PC-9 (cell line): ENCODE data around the gene NTNG1.

ENCODE experiments used
- EZH2 ChIP-seq: fragments of 200-600 bp; sonication (generic); IDR thresholded peaks from 2 replicates; pipeline ENCODE4 v1.8.0; 2017; ENCODE audit warnings: antibody characterized with exemption, low read depth
- TF ChIP-seq, protein P1 (sequence below): fragments of 200-600 bp; sonication (generic); conservative IDR thresholded peaks from 2 replicates; pipeline ENCODE4 v1.6.1; 2017; ENCODE audit warnings: mixed run types, antibody characterized with exemption, mild to moderate bottlenecking, moderate library complexity

DNA sequence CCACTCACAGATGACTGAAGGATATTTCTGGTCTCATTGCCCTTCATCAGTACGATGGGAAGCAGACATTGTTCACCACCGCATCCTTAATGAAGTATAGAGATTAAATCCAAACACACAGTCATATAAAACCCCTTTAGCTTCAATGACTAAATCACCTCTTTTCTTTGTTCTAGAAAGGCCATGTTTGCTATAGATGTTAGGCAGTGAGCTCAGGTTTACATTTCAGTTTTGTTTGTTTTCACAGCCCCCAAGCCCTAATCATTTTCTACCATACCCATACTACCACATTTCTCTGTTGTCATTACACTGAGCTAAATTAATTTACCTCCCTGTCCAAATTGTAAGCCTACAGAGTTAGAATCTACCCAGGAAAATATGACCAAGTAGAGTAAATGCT, 385.1 kb downstream of the NTNG1 start:
- TF ChIP-seq, protein P1, sequence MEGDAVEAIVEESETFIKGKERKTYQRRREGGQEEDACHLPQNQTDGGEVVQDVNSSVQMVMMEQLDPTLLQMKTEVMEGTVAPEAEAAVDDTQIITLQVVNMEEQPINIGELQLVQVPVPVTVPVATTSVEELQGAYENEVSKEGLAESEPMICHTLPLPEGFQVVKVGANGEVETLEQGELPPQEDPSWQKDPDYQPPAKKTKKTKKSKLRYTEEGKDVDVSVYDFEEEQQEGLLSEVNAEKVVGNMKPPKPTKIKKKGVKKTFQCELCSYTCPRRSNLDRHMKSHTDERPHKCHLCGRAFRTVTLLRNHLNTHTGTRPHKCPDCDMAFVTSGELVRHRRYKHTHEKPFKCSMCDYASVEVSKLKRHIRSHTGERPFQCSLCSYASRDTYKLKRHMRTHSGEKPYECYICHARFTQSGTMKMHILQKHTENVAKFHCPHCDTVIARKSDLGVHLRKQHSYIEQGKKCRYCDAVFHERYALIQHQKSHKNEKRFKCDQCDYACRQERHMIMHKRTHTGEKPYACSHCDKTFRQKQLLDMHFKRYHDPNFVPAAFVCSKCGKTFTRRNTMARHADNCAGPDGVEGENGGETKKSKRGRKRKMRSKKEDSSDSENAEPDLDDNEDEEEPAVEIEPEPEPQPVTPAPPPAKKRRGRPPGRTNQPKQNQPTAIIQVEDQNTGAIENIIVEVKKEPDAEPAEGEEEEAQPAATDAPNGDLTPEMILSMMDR, result no peak
- no peak for TF ChIP-seq EZH2
